SK-N-SH (cell line): Measurements from ENCODE around the gene PLXDC1. TPM values are rescaled to one million over a fixed set of nuclear protein-coding genes. Genes with fewer than 3 reads are reported as not detected.

ENCODE experiments used
- CTCF ChIA-PET: fragments of 300-600, 350-600 bp; formaldehyde crosslinking; extraction: SDS; loops from one replicate; lab custom pipeline; 2021; lab: Yijun Ruan, JAX
- POLR2A ChIA-PET: fragments of 350-600 bp; sonication (Branson Sonifier 250); formaldehyde crosslinking; extraction: SDS; loops from one replicate; lab custom pipeline; 2020; ENCODE audit warnings: antibody characterized with exemption, inconsistent platforms; lab: Yijun Ruan, JAX
- DNase-seq: peaks from one replicate; pipeline ENCODE4 v3.0.0; 2012
- H2AFZ ChIP-seq: fragments of 200-600 bp; sonication (generic); 2 replicates; pipeline ENCODE4 v1.8.1; 2016; ENCODE audit warnings: antibody characterized with exemption, mild to moderate bottlenecking, low read depth
- H3F3A ChIP-seq: fragments of 200-600 bp; sonication (generic); replicated peaks from 2 replicates; pipeline ENCODE3; 2016; ENCODE audit warnings: antibody characterized with exemption, mild to moderate bottlenecking; ENCODE audit not compliant: insufficient read depth
- H3K27ac ChIP-seq, 2 experiments: fragments of 200-500 bp in 1 of 2; fragments of 200-600 bp in 1 of 2; sonication (Bioruptor generic) in 1 of 2; sonication (generic), shearing (Covaris generic) in 1 of 2; 2 replicates each; pipeline versions ENCODE4 v1.5.1 to v1.6.1; 2014 to 2016; ENCODE audit warnings: low read depth in 2 of 2, inconsistent platforms in 1 of 2, low read length in 1 of 2, mild to moderate bottlenecking in 1 of 2, mixed read lengths in 1 of 2
- H3K27me3 ChIP-seq: fragments of 200-600 bp; sonication (generic), shearing (Covaris generic); 2 replicates; pipeline ENCODE4 v1.6.1; 2016; ENCODE audit warnings: mixed run types; ENCODE audit not compliant: insufficient read depth
- H3K36me3 ChIP-seq, 2 experiments: fragments of 200-500 bp in 1 of 2; fragments of 200-600 bp in 1 of 2; sonication (Bioruptor generic) in 1 of 2; sonication (generic) in 1 of 2; replicated peaks in 1 of 2; 2 replicates each; pipeline versions ENCODE3 to v1.5.1; 2014 to 2016; ENCODE audit warnings: low read length in 1 of 2, mild to moderate bottlenecking in 1 of 2; ENCODE audit not compliant: insufficient read depth in 2 of 2, control insufficient read depth in 1 of 2
- H3K4me1 ChIP-seq, 2 experiments: fragments of 200-500 bp in 1 of 2; fragments of 200-600 bp in 1 of 2; sonication (Bioruptor generic) in 1 of 2; sonication (generic), shearing (Covaris generic) in 1 of 2; 2 replicates each; pipeline versions ENCODE4 v1.5.1 to v1.6.1; 2014 to 2016; ENCODE audit warnings: low read depth in 1 of 2, low read length in 1 of 2, mixed run types in 1 of 2; ENCODE audit not compliant: insufficient read depth in 2 of 2, control insufficient read depth in 1 of 2
- H3K4me2 ChIP-seq: fragments of 200-600 bp; sonication (generic), shearing (Covaris generic); 2 replicates; pipeline ENCODE4 v1.6.1; 2017; ENCODE audit warnings: mixed run types
- H3K4me3 ChIP-seq, 2 experiments: fragments of 200-500 bp in 1 of 2; fragments of 200-600 bp in 1 of 2; sonication (Bioruptor generic) in 1 of 2; sonication (generic), shearing (Covaris generic) in 1 of 2; 2 replicates each; pipeline versions ENCODE4 v1.5.1 to v1.8.1; 2014 to 2016; ENCODE audit warnings: low read depth in 2 of 2, inconsistent platforms in 1 of 2, low read length in 1 of 2, mild to moderate bottlenecking in 1 of 2, mixed read lengths in 1 of 2, moderate library complexity in 1 of 2
- H3K79me2 ChIP-seq: fragments of 200-600 bp; sonication (generic); 2 replicates; pipeline ENCODE4 v1.8.1; 2017; ENCODE audit warnings: mild to moderate bottlenecking; ENCODE audit not compliant: insufficient read depth
- H3K9ac ChIP-seq: fragments of 200-600 bp; sonication (generic); 2 replicates; pipeline ENCODE4 v1.6.1; 2017; ENCODE audit warnings: mixed run types
- H3K9me2 ChIP-seq: fragments of 200-600 bp; sonication (generic); 2 replicates; pipeline ENCODE4 v1.6.1; 2017; ENCODE audit warnings: mixed run types
- H3K9me3 ChIP-seq: fragments of 200-600 bp; sonication (generic); 2 replicates; pipeline ENCODE4 v1.6.1; 2017; ENCODE audit warnings: mixed run types, mild to moderate bottlenecking, moderate library complexity
- H4K20me1 ChIP-seq: fragments of 200-600 bp; sonication (generic); 2 replicates; pipeline ENCODE4 v1.6.1; 2017; ENCODE audit warnings: mild to moderate bottlenecking, mixed run types; ENCODE audit not compliant: insufficient read depth
- CHD2 ChIP-seq: fragments of 150-350 bp; IDR thresholded peaks from 2 replicates; pipeline ENCODE4 v1.6.1; 2018; ENCODE audit warnings: low read length; ENCODE audit not compliant: partially characterized antibody
- ELF1 ChIP-seq: IDR thresholded peaks from 2 replicates; pipeline ENCODE4 v1.4.0; 2012
- EP300 ChIP-seq, 2 experiments: IDR thresholded peaks; 2 replicates each; pipeline versions ENCODE4 v1.4.0 to v1.6.1; 2012; ENCODE audit warnings: borderline replicate concordance in 1 of 2, low read depth in 1 of 2, low read length in 1 of 2
- EZH2phosphoT487 ChIP-seq: fragments of 200-600 bp; sonication (generic); IDR thresholded peaks from 2 replicates; pipeline ENCODE4 v1.6.1; 2017; ENCODE audit warnings: low read depth, mixed run types, mild to moderate bottlenecking, antibody characterized with exemption, moderate library complexity, borderline replicate concordance
- FOSL2 ChIP-seq: IDR thresholded peaks from 2 replicates; pipeline ENCODE4 v1.4.0; 2012; ENCODE audit warnings: low read depth, mild to moderate bottlenecking, moderate library complexity, borderline replicate concordance
- FOXJ3 ChIP-seq: sonication (generic); formaldehyde crosslinking; IDR thresholded peaks from 2 replicates; pipeline ENCODE4 v1.5.1; 2020; ENCODE audit warnings: mild to moderate bottlenecking, missing genetic modification reagents
- GABPA ChIP-seq: IDR thresholded peaks from 2 replicates; pipeline ENCODE4 v1.4.0; 2012; ENCODE audit warnings: low read depth, mild to moderate bottlenecking
- GATA2 ChIP-seq: sonication (generic); formaldehyde crosslinking; IDR thresholded peaks from 2 replicates; pipeline ENCODE4 v1.5.0; 2020; ENCODE audit warnings: mild to moderate bottlenecking, missing genetic modification reagents
- MEF2A ChIP-seq: IDR thresholded peaks from 2 replicates; pipeline ENCODE4 v1.4.0; 2012; ENCODE audit warnings: low read depth, borderline replicate concordance
- MXI1 ChIP-seq: IDR thresholded peaks from 2 replicates; pipeline ENCODE4 v1.6.1; 2012; ENCODE audit warnings: mild to moderate bottlenecking, low read depth, low read length, improper control_type of control experiment
- NFIC ChIP-seq: IDR thresholded peaks from 2 replicates; pipeline ENCODE4 v1.4.0; 2012; ENCODE audit warnings: borderline replicate concordance
- NRF1 ChIP-seq: IDR thresholded peaks from 2 replicates; pipeline ENCODE4 v1.6.1; 2012; ENCODE audit warnings: low read depth, mild to moderate bottlenecking, low read length
- RCOR1 ChIP-seq: fragments of 150-350 bp; IDR thresholded peaks from 2 replicates; pipeline ENCODE4 v1.6.1; 2017; ENCODE audit warnings: antibody characterized with exemption, low read length
- RFX5 ChIP-seq: IDR thresholded peaks from 2 replicates; pipeline ENCODE4 v1.6.1; 2012; ENCODE audit warnings: mild to moderate bottlenecking, improper control_type of control experiment, low read length
- RXRA ChIP-seq: IDR thresholded peaks from 2 replicates; pipeline ENCODE4 v1.4.0; 2012; ENCODE audit warnings: low read depth, mild to moderate bottlenecking, borderline replicate concordance
- SIN3A ChIP-seq: IDR thresholded peaks from 2 replicates; pipeline ENCODE4 v1.6.1; 2012; ENCODE audit warnings: low read depth, mild to moderate bottlenecking, low read length, moderate library complexity, borderline replicate concordance
- SMC3 ChIP-seq: IDR thresholded peaks from 2 replicates; pipeline ENCODE4 v1.6.1; 2012; ENCODE audit warnings: low read depth, low read length, improper control_type of control experiment
- TEAD4 ChIP-seq: IDR thresholded peaks from 2 replicates; pipeline ENCODE4 v1.4.0; 2012; ENCODE audit warnings: mild to moderate bottlenecking, borderline replicate concordance; ENCODE audit not compliant: insufficient read depth
- YY1 ChIP-seq: IDR thresholded peaks from 2 replicates; pipeline ENCODE4 v1.4.0; 2012; ENCODE audit warnings: low read depth, mild to moderate bottlenecking
- WGBS: methylation state at CpG from one replicate; pipeline ENCODE4 v1.1.6; 2017; ENCODE audit warnings: low lambda C conversion rate; 5-methylcytosine and 5-hydroxymethylcytosine counted together
- polyA plus RNA-seq, 3 experiments: library from polyadenylated mRNA; depleted of rRNA; stranded (reverse); fragments of >200 nt; gene quantifications; 2 replicates each; pipeline ENCODE4 v1.2.3, GENCODE V29; 2012
- TF ChIP-seq, protein P1 (sequence below): IDR thresholded peaks from 2 replicates; pipeline ENCODE4; 2012
- TF ChIP-seq, protein P2 (sequence below): fragments of 150-350 bp; IDR thresholded peaks from 2 replicates; pipeline ENCODE4 v1.6.1; 2017; ENCODE audit warnings: antibody characterized with exemption, low read length, low read depth, borderline replicate concordance
- TF ChIP-seq, protein P3 (sequence below): fragments of 150-350 bp; IDR thresholded peaks from 2 replicates; pipeline ENCODE4 v1.6.1; 2016; ENCODE audit warnings: mild to moderate bottlenecking, low read depth, low read length
- TF ChIP-seq, protein P4 (sequence below): fragments of 200-600 bp; sonication (generic); IDR thresholded peaks from 2 replicates; pipeline ENCODE4 v1.6.1; 2017; ENCODE audit warnings: antibody characterized with exemption, mild to moderate bottlenecking, moderate library complexity

PLXDC1 gene
- polyA plus RNA-seq, 1 of the 3 experiments (the other 2 are of a cell fraction) = 1.5 TPM

DNA sequence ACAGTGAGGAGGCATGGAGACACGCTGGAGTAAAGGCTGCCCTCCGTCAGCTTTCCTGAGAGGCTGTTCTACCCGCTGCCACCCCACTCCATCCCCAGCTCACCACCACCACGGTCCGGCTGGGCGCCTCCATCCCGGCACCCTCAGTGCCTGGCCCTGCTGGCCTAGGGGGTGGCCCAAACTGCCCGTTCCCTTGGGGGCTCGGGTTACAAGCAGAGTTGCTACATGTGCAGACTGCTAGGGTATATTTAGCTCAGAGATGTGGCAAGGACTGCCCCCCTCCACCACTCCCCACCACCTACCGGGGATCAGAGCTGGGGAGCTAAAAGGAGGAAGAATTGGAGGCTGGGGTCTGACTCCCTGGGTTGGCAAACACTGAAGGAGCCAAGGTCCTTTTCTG lies 41.9 kb upstream of the PLXDC1 start:
- Histone ChIP-seq H3K9me2 (no peaks in the 10 kb centered on the region), H3K36me3 (peaks cover 10 to 16% of the 10 kb centered on the region in 2 experiments), H4K20me1 (0 out of 2 replicates have a peak, but pooled peaks cover 4% of the 10 kb centered on the region), H3F3A (peaks cover 5% of the 10 kb centered on the region), H3K79me2 (peaks cover 33% of the 10 kb centered on the region), H2AFZ (no peak overlapping the region), H3K9ac (no peak overlapping the region), H3K4me1 (peaks cover 19 to 31% of the 10 kb centered on the region in 2 experiments; a peak in 2 of 4 replicates), H3K4me3 (no peak overlapping the region), H3K9me3 (no peaks in the 10 kb centered on the region), H3K27ac (no peak overlapping the region), H3K27me3 (no peaks in the 10 kb centered on the region), H3K4me2 (no peak overlapping the region)
- no peak for DNase-seq
- 95% methylated on average over 10 of the region's 10 CpGs for WGBS
- CTCF ChIA-PET = interaction anchor here (1.1 to 29.0 kb wide), 3 partner anchors 21 to 210 kb away, joined by 5 to 781 read pairs (median 96); no protein-coding TSS in a partner anchor
- TF ChIP-seq, protein P1, sequence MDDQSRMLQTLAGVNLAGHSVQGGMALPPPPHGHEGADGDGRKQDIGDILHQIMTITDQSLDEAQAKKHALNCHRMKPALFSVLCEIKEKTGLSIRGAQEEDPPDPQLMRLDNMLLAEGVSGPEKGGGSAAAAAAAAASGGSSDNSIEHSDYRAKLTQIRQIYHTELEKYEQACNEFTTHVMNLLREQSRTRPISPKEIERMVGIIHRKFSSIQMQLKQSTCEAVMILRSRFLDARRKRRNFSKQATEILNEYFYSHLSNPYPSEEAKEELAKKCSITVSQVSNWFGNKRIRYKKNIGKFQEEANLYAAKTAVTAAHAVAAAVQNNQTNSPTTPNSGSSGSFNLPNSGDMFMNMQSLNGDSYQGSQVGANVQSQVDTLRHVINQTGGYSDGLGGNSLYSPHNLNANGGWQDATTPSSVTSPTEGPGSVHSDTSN = no peak
- TF ChIP-seq TEAD4 (no peak), EP300 (IDR thresholded peaks at IDR 0.05; ENCODE audit: borderline replicate concordance in 1 of 2, low read depth in 1 of 2, low read length in 1 of 2) (no peak), EZH2phosphoT487 (no peak), MXI1 (no peak), ELF1 (no peak), GABPA (no peak), FOSL2 (no peak), YY1 (no peak), MEF2A (no peak)
- TF ChIP-seq, protein P2, sequence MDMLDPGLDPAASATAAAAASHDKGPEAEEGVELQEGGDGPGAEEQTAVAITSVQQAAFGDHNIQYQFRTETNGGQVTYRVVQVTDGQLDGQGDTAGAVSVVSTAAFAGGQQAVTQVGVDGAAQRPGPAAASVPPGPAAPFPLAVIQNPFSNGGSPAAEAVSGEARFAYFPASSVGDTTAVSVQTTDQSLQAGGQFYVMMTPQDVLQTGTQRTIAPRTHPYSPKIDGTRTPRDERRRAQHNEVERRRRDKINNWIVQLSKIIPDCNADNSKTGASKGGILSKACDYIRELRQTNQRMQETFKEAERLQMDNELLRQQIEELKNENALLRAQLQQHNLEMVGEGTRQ = no peak
- TF ChIP-seq, protein P3, sequence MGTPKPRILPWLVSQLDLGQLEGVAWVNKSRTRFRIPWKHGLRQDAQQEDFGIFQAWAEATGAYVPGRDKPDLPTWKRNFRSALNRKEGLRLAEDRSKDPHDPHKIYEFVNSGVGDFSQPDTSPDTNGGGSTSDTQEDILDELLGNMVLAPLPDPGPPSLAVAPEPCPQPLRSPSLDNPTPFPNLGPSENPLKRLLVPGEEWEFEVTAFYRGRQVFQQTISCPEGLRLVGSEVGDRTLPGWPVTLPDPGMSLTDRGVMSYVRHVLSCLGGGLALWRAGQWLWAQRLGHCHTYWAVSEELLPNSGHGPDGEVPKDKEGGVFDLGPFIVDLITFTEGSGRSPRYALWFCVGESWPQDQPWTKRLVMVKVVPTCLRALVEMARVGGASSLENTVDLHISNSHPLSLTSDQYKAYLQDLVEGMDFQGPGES = no peak
- POLR2A ChIA-PET = no interaction called here

DNA sequence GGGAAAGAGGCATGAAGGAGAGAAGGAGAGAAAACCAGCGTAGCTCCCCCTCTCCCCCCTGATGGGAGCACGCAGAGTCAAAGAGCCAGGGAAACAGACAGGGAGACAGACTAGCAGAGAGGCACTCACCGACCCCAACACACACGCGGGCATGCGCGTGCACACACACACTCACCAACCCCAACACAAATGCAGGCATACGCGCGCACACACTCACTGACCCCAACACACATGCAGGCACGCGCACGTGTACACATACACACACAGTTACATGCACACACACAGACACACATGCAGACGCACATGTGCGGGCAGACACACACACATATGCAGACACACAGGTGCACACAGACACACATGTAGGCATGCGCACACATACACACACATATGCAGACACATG lies 41.5 kb upstream of the PLXDC1 start:
- CTCF ChIA-PET = interaction anchor here (0.7 to 29.0 kb wide), 4 partner anchors 14 to 210 kb away, joined by 3 to 781 read pairs (median 50); no protein-coding TSS in a partner anchor
- 96% methylated on average over 16 of the region's 16 CpGs for WGBS
- TF ChIP-seq FOXJ3 (CRISPR knock-in tag) = no peak
- no peak for TF ChIP-seq SMC3
- TF ChIP-seq, protein P4, sequence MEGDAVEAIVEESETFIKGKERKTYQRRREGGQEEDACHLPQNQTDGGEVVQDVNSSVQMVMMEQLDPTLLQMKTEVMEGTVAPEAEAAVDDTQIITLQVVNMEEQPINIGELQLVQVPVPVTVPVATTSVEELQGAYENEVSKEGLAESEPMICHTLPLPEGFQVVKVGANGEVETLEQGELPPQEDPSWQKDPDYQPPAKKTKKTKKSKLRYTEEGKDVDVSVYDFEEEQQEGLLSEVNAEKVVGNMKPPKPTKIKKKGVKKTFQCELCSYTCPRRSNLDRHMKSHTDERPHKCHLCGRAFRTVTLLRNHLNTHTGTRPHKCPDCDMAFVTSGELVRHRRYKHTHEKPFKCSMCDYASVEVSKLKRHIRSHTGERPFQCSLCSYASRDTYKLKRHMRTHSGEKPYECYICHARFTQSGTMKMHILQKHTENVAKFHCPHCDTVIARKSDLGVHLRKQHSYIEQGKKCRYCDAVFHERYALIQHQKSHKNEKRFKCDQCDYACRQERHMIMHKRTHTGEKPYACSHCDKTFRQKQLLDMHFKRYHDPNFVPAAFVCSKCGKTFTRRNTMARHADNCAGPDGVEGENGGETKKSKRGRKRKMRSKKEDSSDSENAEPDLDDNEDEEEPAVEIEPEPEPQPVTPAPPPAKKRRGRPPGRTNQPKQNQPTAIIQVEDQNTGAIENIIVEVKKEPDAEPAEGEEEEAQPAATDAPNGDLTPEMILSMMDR = no peak
- TF ChIP-seq NFIC = no peak
- no peak for TF ChIP-seq MEF2A
- TF ChIP-seq ELF1 = no peak
- TF ChIP-seq SIN3A = no peak
- no peak for TF ChIP-seq CHD2
- TF ChIP-seq RXRA = no peak
- TF ChIP-seq GABPA = no peak
- TF ChIP-seq, protein P1 = no peak
- TF ChIP-seq FOSL2 = no peak
- TF ChIP-seq GATA2 (CRISPR knock-in tag) = no peak
- TF ChIP-seq YY1 = no peak
- TF ChIP-seq RFX5 = no peak
- no peak for TF ChIP-seq NRF1
- no peak for TF ChIP-seq RCOR1

More for the DNA sequence above, 41.5 kb upstream of the PLXDC1 start:
- Histone ChIP-seq H3K4me3 (no peak overlapping the region), H3F3A (peaks cover under 1% of the 10 kb centered on the region), H3K9me2 (no peaks in the 10 kb centered on the region), H3K27ac (no peak overlapping the region), H3K79me2 (peaks cover 33% of the 10 kb centered on the region), H3K4me1 (peaks cover 19 to 27% of the 10 kb centered on the region in 2 experiments; a peak in 2 of 4 replicates), H3K36me3 (peaks cover 10 to 19% of the 10 kb centered on the region in 2 experiments), H3K9me3 (no peaks in the 10 kb centered on the region), H3K4me2 (no peak overlapping the region), H4K20me1 (0 out of 2 replicates have a peak, but pooled peaks cover 4% of the 10 kb centered on the region), H3K27me3 (no peaks in the 10 kb centered on the region), H3K9ac (no peak overlapping the region), H2AFZ (no peak overlapping the region)
- DNase-seq = no peak
- POLR2A ChIA-PET = no interaction called here
